BE2C (cell line): ENCODE results near the gene ELAVL3.
"Not testable (repeated sequence)": the region's sequence is repeated elsewhere in the genome, so short reads cannot be mapped to it uniquely, and the experiment has no call there.

ENCODE experiments used
- DNase-seq: peaks from one replicate; pipeline ENCODE4 v3.0.0-alpha.2; 2020
- H3K27me3 ChIP-seq: fragments of 250-450 bp; sonication (Bioruptor Pico); 2 replicates; pipeline ENCODE4 v1.5.1; 2020; ENCODE audit warnings: mild to moderate bottlenecking
- H3K36me3 ChIP-seq: fragments of 250-450 bp; sonication (Bioruptor Pico); 2 replicates; pipeline ENCODE4 v1.5.1; 2020; ENCODE audit warnings: mild to moderate bottlenecking
- H3K4me1 ChIP-seq: fragments of 250-450 bp; sonication (Bioruptor Pico); 2 replicates; pipeline ENCODE4 v1.5.1; 2020
- H3K4me3 ChIP-seq: 2 replicates; pipeline ENCODE4 v1.5.1; 2011; ENCODE audit warnings: low read depth, low read length
- H3K9me3 ChIP-seq: fragments of 250-450 bp; sonication (Bioruptor Pico); 2 replicates; pipeline ENCODE4 v1.5.1; 2020
- TF ChIP-seq, protein P1 (sequence below): IDR thresholded peaks from 2 replicates; pipeline ENCODE4 v1.5.1; 2012; ENCODE audit warnings: mild to moderate bottlenecking, low read depth, low read length

The ELAVL3 gene

GRCh38 chr19:11437955-11438354 lies 42.9 kb downstream of the ELAVL3 start:
- H3K36me3 ChIP-seq = peaks cover 46% of the 10 kb centered on the region
- TF ChIP-seq, protein P1, sequence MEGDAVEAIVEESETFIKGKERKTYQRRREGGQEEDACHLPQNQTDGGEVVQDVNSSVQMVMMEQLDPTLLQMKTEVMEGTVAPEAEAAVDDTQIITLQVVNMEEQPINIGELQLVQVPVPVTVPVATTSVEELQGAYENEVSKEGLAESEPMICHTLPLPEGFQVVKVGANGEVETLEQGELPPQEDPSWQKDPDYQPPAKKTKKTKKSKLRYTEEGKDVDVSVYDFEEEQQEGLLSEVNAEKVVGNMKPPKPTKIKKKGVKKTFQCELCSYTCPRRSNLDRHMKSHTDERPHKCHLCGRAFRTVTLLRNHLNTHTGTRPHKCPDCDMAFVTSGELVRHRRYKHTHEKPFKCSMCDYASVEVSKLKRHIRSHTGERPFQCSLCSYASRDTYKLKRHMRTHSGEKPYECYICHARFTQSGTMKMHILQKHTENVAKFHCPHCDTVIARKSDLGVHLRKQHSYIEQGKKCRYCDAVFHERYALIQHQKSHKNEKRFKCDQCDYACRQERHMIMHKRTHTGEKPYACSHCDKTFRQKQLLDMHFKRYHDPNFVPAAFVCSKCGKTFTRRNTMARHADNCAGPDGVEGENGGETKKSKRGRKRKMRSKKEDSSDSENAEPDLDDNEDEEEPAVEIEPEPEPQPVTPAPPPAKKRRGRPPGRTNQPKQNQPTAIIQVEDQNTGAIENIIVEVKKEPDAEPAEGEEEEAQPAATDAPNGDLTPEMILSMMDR = no peak

DNA sequence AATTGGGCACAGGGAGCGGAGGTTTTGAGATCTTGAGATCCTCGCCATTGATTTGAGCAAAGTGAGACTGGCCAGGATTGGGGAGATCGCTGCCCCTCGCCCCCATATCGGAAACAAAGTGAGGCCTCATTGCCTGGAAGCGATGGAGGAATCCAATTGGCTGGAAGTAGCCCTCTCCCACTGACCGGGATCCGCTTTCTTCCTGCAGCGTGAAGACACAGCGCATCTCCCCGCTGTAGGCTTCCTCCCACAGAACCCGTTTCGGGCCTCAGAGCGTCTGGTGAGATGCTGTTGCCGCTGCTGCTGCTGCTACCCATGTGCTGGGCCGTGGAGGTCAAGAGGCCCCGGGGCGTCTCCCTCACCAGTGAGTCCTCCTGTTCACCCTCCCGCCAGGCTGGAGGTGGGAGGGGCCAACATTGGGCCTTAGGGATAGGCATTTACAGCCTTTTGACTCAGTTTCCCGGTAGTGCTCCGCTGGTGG lies 45.0 kb downstream of the ELAVL3 start:
- TF ChIP-seq, protein P1 = no peak
- H3K4me3 ChIP-seq = peak overlapping the region; percentile 98
- H3K36me3 ChIP-seq = peaks cover 25% of the 10 kb centered on the region
- no peaks in the 10 kb centered on the region for H3K27me3 ChIP-seq
- H3K9me3 ChIP-seq = no peaks in the 10 kb centered on the region
- H3K4me1 ChIP-seq = no peaks in the 10 kb centered on the region
- DNase-seq = no peak

More at GRCh38 chr19:11437955-11438354, 42.9 kb downstream of the ELAVL3 start:
- Histone ChIP-seq H3K27me3 (no peaks in the 10 kb centered on the region), H3K9me3 (no peaks in the 10 kb centered on the region), H3K4me3 (no peak overlapping the region), H3K4me1 (no peaks in the 10 kb centered on the region)
- DNase-seq = no peak

- H3K4me3 ChIP-seq = peak within 1 kb of the TSS; percentile 98
- H3K36me3 ChIP-seq = peaks cover 19% of the 10 kb centered on the region
- TF ChIP-seq, protein P1 = peak; percentile 82
Observed at GRCh38 chr19:11435057-11435832, 45.6 kb downstream of the ELAVL3 start, which contains the start of the genes ODAD3 and PRKCSH. Gene ODAD3 (minus strand): TSS chr19:11435121. CDS start chr19:11435016, 105 bp downstream. Gene PRKCSH (plus strand): TSS chr19:11435635. CDS start chr19:11436118, 483 bp downstream.

GRCh38 chr19:11434703-11435056 lies 46.2 kb downstream of the ELAVL3 start:
- H3K4me3 ChIP-seq = peak overlapping the region; percentile 98
- no peaks in the 10 kb centered on the region for H3K27me3 ChIP-seq
- DNase-seq = no peak
- peaks cover 19% of the 10 kb centered on the region for H3K36me3 ChIP-seq
- no peaks in the 10 kb centered on the region for H3K4me1 ChIP-seq
- TF ChIP-seq, protein P1 = no peak
- no peaks in the 10 kb centered on the region for H3K9me3 ChIP-seq

More at GRCh38 chr19:11435057-11435832, 45.6 kb downstream of the ELAVL3 start, which contains the start of the genes ODAD3 and PRKCSH:
- Histone ChIP-seq H3K27me3 (no peaks in the 10 kb centered on the region), H3K4me1 (no peaks in the 10 kb centered on the region), H3K9me3 (no peaks in the 10 kb centered on the region)
- peak; percentile 99 for DNase-seq

DNA sequence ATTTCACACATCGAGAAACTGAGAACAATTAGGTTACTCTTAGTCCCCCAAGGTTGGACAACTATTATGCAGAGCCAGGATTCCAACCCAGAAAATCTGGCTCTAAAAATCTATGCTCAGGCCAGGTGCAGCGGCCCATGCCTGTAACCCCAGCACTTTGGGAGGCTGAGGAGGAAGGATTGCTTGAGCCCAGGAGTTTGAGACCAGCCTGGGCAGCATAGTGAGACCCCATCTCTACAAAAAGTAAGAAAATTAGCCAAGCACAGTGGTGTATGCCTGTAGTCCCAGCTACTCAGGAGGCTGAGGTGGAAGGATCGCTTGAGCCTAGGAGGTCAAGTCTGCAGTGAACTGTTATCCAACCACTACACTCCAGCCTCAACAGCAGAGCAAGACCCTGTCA lies 47.3 kb downstream of the ELAVL3 start:
- H3K27me3 ChIP-seq, H3K9me3 ChIP-seq, DNase-seq, H3K4me1 ChIP-seq, H3K4me3 ChIP-seq: not testable (repeated sequence)
- H3K36me3 ChIP-seq = peaks cover 19% of the 10 kb centered on the region

- DNase-seq = no peak
- Histone ChIP-seq H3K4me1 (no peaks in the 10 kb centered on the region), H3K36me3 (no peaks in the 10 kb centered on the region), H3K9me3 (no peaks in the 10 kb centered on the region), H3K4me3 (no peak overlapping the region), H3K27me3 (peaks cover 11% of the 10 kb centered on the region)
- TF ChIP-seq, protein P1 = no peak
Observed at GRCh38 chr19:11426656-11427055, 54.2 kb downstream of the ELAVL3 start.
